HG02852 (cell line): ENCODE results near the gene USP50.
"Not testable (repeated sequence)": the region's sequence is repeated elsewhere in the genome, so short reads cannot be mapped to it uniquely, and the experiment has no call there.

Experiments
- ATAC-seq: cut with Tn5 transposase; IDR thresholded peaks from one replicate; pipeline ENCODE4 v1.9.1; 2021; ENCODE audit warnings: mild to moderate bottlenecking, moderate library complexity; ENCODE audit not compliant: unreplicated experiment

USP50 gene

DNA sequence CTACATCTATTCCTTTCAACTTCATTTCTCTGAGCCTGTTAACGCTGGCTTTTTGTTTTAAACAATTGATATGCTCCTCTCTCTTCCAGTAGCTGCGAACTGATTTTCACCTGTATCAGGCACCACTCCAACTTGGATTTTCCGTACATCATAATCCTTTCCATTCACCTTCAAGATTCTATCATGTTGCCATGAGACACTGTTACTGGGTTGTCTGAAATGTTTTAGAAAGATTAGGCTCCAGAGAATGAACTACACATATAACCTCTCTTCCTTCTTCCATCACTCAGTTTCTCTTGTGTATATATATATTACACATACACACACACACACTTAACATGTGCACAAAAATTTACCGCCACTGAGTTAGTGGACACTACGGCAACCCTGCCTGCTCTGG, at the start of gene USP50:
Gene USP50, minus strand, starts transcription at position 101 of the 400 bp plus-strand sequence. CDS start 141 bp downstream, outside the sequence.
- ATAC-seq = no peak

- no peak for ATAC-seq
Measured at GRCh38 chr15:50594311-50594710, 47.8 kb upstream of the USP50 start.

DNA sequence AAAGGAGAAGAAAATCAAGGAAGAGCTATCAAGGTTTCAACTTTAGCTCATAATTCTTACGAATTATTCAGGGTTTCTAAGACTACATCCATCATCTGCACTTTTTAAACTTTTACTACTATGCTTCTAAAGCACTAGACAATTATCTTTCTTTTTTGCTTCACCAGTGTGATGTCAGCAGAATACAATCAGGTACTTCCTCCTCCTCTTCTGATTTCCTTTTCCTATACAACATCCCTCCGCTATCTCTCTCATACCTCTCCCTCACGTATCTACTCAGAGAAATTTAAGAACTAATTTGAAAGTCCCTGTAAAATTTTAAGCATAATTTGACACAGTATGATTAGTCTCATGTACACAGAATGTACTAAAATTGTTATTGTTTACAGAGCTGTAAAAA, 47.3 kb upstream of the USP50 start:
- no peak for ATAC-seq

- ATAC-seq = no peak
Measured at GRCh38 chr15:50590288-50590687, 43.8 kb upstream of the USP50 start.

DNA sequence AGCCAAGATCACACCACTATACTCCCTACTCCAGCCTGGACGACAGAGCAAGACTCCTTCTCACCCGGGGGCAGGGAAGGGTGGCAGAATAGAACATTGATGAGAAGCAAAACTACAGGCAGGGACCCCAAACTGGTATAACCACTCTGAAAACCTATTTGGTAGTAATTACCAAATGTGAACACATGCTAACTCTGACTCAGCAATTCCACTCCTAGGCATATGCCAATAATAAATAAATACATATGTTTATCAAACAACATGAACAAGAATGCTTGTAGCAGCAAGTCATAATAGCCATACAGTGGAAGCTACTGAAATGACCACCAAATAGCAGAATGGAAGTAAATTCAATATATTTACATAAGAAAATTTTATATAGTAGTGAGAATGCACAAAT, 31.0 kb upstream of the USP50 start:
- no peak for ATAC-seq

GRCh38 chr15:50576166-50576565, 29.7 kb upstream of the USP50 start:
- no peak for ATAC-seq

GRCh38 chr15:50573842-50574241, 27.4 kb upstream of the USP50 start:
- ATAC-seq = not testable (repeated sequence)

DNA sequence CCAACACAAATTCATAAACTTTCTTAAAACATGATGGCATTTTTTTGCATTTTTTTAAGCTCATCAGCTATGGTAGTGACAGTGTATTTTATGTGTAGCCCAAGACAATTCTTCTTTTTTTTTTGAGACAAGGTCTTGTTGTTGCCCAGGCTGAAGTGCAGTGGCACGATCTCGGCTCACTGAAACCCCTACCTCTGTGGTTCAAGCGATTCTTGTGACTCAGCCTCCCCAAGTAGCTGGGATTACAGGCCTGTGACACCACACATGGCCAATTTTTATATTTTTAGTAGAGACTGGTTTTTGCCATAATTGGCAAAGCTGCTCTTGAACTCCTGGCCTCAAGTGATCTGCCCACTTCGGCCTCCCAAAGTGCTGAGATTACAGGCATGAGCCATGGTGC, 17.3 kb upstream of the USP50 start:
- ATAC-seq = no peak

GRCh38 chr15:50562735-50563640, 16.5 kb upstream of the USP50 start:
- ATAC-seq = no peak

- no peak for ATAC-seq
Measured at GRCh38 chr15:50558012-50558411, 11.5 kb upstream of the USP50 start.

GRCh38 chr15:50556642-50557371, 10.3 kb upstream of the USP50 start:
- no peak for ATAC-seq

DNA sequence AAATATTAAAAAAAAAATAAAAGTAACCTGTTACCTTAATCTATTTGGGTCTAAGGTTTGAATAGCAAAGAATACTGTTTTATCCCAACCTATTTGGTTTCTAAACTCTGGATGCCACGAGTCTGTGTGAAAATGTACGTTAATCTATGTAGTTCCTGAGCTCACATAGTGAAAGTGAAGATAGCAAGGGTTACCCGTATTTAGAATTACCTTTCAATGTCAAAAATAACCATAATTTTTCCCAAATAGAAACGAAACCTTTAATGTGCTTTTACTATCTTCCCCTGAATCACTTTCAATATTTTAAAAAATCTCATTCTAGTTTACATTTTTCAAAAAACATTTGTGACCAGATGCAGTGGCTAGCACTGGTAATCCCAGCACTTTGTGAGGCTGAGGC, 5.8 kb upstream of the USP50 start:
- no peak for ATAC-seq

GRCh38 chr15:50549326-50549725, 2.9 kb upstream of the USP50 start:
- no peak for ATAC-seq

- ATAC-seq = no peak
Measured at GRCh38 chr15:50544368-50544767, 2.1 kb downstream of the USP50 start.

- ATAC-seq = no peak
Measured at GRCh38 chr15:50543556-50543955, 2.9 kb downstream of the USP50 start.

- ATAC-seq = no peak
Measured at GRCh38 chr15:50542887-50543210, 3.6 kb downstream of the USP50 start.

DNA sequence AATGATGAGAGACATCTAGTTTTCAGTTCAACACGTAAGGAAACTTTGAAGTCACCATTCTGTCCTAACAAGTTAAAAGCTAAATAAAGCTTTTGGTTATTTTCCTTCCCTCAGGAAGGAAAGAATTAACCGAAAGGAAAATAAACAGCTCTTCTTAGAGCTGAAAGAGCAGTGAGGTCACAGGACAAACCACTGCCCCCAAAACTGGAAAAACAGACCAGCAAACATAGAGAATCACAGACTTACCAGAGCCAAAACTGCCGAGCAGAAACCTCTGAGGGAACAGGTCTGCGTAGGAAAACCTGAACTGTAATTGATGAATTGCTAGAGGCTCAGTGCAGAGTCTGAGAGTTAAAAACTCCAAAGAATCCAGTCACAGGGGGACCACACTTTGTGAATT, 14.7 kb downstream of the USP50 start:
- ATAC-seq = no peak

DNA sequence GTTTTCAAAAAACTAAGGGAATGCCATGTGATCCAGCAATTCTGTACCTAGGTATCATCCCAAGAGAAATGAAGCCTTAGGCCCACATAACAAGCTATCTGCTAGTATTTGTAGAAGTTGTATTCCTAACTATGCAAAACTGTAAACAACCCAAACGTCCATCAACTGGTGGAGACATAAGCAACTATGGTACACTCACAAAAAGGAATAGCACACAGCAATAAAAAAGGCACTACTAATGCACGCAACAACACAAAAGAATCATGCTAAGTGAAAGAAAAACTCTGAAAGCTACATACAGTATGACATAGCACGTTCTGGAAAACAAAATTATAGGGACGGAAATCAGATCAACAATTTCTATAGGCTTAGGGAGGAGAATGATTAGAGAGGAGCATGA, 15.3 kb downstream of the USP50 start:
- no peak for ATAC-seq

- no peak for ATAC-seq
Measured at GRCh38 chr15:50523851-50524251, 22.6 kb downstream of the USP50 start.

DNA sequence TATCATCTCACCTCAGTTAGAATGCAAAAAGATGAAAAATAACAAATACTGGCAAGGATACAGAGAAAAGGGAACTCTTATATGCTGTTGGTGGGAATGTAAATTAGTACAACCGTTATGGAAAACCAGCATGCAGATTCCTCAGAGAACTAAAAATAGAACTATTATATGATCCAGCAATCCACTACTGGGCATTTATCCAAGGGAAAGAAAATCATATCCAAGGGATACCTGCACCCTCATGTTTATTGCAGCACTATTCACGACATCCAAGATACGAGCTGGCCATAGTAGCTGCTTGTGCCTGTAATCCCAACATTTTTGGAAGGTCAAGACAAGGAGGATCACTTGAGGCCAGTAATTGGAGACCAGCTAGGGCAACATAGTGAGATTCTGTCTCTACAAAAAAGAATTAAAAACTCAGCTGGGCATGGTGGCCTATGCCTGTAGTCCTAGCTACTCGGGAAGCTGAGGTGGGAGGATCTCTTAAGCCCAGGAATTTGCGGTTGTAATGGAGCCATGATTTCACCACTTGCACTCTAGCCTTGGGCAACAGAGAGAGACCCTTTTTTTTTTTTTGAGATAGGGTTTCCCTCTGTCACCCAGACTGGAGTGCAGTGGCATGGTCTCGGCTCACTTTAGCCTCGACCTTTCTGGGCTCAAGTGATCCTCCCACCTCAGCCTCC, 26.6 kb downstream of the USP50 start:
- no peak for ATAC-seq

DNA sequence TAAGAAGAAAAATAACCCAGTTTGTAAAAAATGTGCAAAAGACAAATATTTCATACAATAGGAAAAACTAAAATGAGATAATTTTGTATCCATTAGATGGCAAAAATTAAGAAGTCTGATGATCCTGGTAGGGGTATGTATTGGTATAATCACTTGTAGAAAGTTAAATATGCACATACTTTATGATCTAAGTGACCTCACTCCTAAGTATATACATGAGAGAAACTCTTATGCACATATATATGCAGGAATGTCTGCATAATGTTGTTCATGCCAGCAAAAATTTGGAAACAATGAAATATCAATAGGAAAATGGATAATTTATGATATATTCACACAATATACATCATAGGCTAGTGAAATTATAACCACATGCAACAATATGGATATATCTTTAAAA, 33.5 kb downstream of the USP50 start:
- no peak for ATAC-seq

DNA sequence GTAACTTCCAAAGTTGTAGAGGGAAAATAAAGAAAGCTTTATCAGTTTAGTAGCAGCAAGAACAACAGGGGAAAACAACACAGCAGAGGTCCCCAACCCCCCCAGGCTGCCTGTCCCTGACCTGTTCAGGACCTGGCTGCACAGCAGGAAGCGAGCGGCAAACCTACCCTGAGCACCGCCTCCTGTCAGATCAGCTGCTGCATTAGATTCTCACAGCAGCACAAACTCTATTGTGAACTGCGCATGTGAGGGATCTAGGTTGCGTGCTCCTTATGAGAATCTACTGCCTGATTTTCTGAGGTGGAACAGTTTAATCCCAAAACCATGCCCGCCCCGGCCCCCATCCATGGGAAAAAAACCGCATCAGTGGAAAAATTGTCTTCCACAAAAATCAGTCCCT, 40.3 kb downstream of the USP50 start:
- no peak for ATAC-seq
